GM12872 (cell line): ENCODE data around the gene HBD.

Experiments
- CTCF ChIP-seq: IDR thresholded peaks from 3 replicates; pipeline ENCODE4 v1.5.1; 2011; ENCODE audit warnings: low read depth, mild to moderate bottlenecking, low read length, moderate library complexity; ENCODE audit not compliant: insufficient read depth

HBD gene

GRCh38 chr11:5237420-5237819 lies 3.1 kb upstream of the HBD start:
- TF ChIP-seq CTCF: no peak

DNA sequence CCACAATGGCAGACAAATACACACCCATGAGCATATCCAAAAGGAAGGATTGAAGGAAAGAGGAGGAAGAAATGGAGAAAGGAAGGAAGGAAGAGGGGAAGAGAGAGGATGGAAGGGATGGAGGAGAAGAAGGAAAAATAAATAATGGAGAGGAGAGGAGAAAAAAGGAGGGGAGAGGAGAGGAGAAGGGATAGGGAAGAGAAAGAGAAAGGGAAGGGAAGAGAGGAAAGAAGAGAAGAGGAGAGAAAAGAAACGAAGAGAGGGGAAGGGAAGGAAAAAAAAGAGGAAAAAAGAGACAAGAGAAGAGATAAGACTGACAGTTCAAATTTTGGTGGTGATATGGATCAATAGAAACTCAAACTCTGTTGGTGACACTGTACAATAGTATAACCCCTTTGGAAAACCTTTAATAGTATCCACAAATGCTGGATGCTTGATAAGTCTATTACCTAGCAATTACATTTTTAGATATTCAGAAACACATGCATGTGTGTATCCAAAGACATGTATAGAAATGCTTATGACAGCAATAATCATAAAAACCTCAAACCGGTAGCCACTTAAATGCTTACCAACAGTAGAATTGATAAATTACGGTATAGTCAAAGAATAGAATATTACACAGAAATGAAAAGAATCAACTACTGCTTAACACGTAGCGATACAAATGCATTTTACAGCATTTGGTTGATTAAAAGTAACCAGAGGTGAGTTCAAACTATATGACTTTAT lies 1.2 kb upstream of the HBD start:
- TF ChIP-seq CTCF: no peak

GRCh38 chr11:5233307-5233706 lies 976 bp downstream of the HBD start:
- TF ChIP-seq CTCF: no peak

DNA sequence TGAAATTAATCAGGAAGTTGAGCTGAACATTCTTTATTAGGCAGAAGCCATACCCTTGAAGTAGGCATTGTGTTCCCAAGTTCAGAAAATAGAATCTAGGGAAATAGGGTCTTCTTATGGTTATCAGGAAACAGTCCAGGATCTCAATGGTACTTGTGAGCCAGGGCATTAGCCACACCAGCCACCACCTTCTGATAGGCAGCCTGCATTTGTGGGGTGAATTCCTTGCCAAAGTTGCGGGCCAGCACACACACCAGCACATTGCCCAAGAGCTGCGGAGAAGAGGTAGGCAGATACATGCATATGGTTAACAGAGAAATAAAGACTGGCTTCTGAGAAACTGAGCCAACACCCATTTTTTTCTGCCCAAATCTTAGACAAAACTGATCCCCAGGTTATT lies 1.5 kb downstream of the HBD start:
- TF ChIP-seq CTCF: no peak

DNA sequence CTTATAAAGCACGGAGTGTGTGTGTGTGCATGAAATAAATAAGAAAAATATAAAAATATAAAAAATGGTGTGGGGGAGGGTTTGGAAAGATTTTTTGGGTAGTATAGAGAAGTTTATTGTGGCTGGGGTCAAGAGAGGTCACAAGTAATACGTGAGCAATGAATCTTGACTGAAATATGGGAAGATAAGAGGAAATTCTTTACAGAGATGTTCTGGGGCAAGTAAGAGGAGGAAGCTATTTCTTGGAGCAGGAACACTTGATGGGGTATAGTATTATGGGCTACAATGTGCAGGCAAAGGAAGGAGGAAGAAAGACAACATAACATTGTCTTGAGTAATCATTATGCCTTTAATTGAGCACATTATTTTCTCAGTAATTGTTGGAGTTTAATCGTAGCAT lies 2.1 kb downstream of the HBD start:
- TF ChIP-seq CTCF: no peak

DNA sequence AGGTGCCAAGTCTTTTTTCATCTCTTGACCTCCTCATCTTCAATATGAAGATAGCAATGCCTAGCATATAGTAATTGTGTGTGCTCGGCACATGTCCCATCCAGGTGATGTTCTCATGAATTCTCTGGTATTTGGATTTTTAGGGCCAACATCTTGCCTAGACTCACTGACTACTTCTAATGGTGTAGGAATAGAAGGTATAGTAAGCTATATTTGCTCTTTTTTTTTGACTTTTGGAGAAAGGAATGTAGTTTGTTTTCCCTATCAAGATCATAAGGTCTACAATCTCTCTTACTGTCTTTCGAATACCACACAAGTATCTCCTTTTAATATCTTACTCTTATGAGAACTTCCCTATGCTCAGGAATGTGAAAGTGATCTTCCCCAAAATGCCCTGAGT lies 3.2 kb downstream of the HBD start:
- TF ChIP-seq CTCF: no peak

GRCh38 chr11:5230266-5230665 lies 4.0 kb downstream of the HBD start:
- no peak for TF ChIP-seq CTCF
